Liver (tissue), 9 donors: Measurements from ENCODE around the gene OR6Q1. TPM values are rescaled to one million over a fixed set of nuclear protein-coding genes. Genes with fewer than 3 reads are reported as not detected.

Experiments
- DNase-seq: peaks from one replicate; pipeline ENCODE4 v3.0.0-alpha.2; 2017; ENCODE audit warnings: low spot score
- H3K27ac ChIP-seq, 2 donors: one replicate each; pipeline ENCODE4 v1.7.0; 2013; ENCODE audit warnings: inconsistent platforms in 2 of 2, low read length in 2 of 2, control low read depth in 1 of 2, low read depth in 1 of 2, mild to moderate bottlenecking in 1 of 2
- H3K27me3 ChIP-seq, 4 donors: one replicate each; pipeline versions ENCODE4 v1.6.1 to v1.7.0; 2013; ENCODE audit warnings: low read length in 3 of 4, inconsistent platforms in 1 of 4, mild to moderate bottlenecking in 1 of 4, moderate library complexity in 1 of 4; ENCODE audit not compliant: control insufficient read depth in 4 of 4, insufficient read depth in 4 of 4
- H3K36me3 ChIP-seq, 4 donors: one replicate each; pipeline versions ENCODE4 v1.6.1 to v1.7.0; 2013; ENCODE audit warnings: low read length in 3 of 4, mild to moderate bottlenecking in 3 of 4, low read depth in 1 of 4, moderate library complexity in 1 of 4; ENCODE audit not compliant: control insufficient read depth in 4 of 4, insufficient read depth in 3 of 4
- H3K4me1 ChIP-seq, 4 donors: one replicate each; pipeline versions ENCODE4 v1.6.1 to v1.7.0; 2013; ENCODE audit warnings: low read length in 3 of 4, mild to moderate bottlenecking in 3 of 4, moderate library complexity in 1 of 4; ENCODE audit not compliant: control insufficient read depth in 4 of 4, insufficient read depth in 4 of 4
- H3K4me3 ChIP-seq, 3 donors: one replicate each; pipeline versions ENCODE4 v1.6.1 to v1.7.0; 2013; ENCODE audit warnings: low read length in 3 of 3, control low read depth in 1 of 3, low read depth in 1 of 3, mild to moderate bottlenecking in 1 of 3
- H3K9ac ChIP-seq, 2 donors: one replicate each; pipeline ENCODE4 v1.7.0; 2013; ENCODE audit warnings: low read length in 2 of 2, mild to moderate bottlenecking in 2 of 2, moderate library complexity in 2 of 2, control low read depth in 1 of 2, low read depth in 1 of 2
- H3K9me3 ChIP-seq, 4 donors: one replicate each; pipeline versions ENCODE4 v1.6.1 to v1.7.0; 2013; ENCODE audit warnings: low read length in 3 of 4; ENCODE audit not compliant: control insufficient read depth in 4 of 4
- EGR1 ChIP-seq, 2 donors: IDR thresholded peaks; 2 replicates each; pipeline ENCODE4 v1.6.1; 2016 to 2018; ENCODE audit warnings: antibody characterized with exemption in 2 of 2, low read depth in 2 of 2
- FOXA1 ChIP-seq: IDR thresholded peaks from 2 replicates; pipeline ENCODE4 v1.6.1; 2016; ENCODE audit warnings: antibody characterized with exemption
- FOXA2 ChIP-seq: IDR thresholded peaks from 2 replicates; pipeline ENCODE4 v1.6.1; 2016; ENCODE audit warnings: antibody characterized with exemption
- GABPA ChIP-seq, 2 donors: IDR thresholded peaks in 1 of 2; conservative IDR thresholded peaks in 1 of 2; 2 replicates each; pipeline ENCODE4 v1.6.1; 2016; ENCODE audit warnings: antibody characterized with exemption in 2 of 2, mild to moderate bottlenecking in 1 of 2, moderate library complexity in 1 of 2
- HNF4A ChIP-seq, 2 donors: conservative IDR thresholded peaks; 2 replicates each; pipeline ENCODE4 v1.6.1; 2016; ENCODE audit warnings: antibody characterized with exemption in 2 of 2, mild to moderate bottlenecking in 2 of 2
- HNF4G ChIP-seq: IDR thresholded peaks from 2 replicates; pipeline ENCODE4 v1.6.1; 2016; ENCODE audit warnings: antibody characterized with exemption
- JUND ChIP-seq, 2 donors: IDR thresholded peaks; 2 replicates each; pipeline ENCODE4 v1.6.1; 2016; ENCODE audit warnings: antibody characterized with exemption in 2 of 2
- NR2F2 ChIP-seq: IDR thresholded peaks from 2 replicates; pipeline ENCODE4 v1.6.1; 2016; ENCODE audit warnings: antibody characterized with exemption
- RXRA ChIP-seq, 2 donors: IDR thresholded peaks; 2 replicates each; pipeline ENCODE4 v1.6.1; 2017 to 2018; ENCODE audit warnings: antibody characterized with exemption in 2 of 2, mild to moderate bottlenecking in 1 of 2
- SP1 ChIP-seq: IDR thresholded peaks from 2 replicates; pipeline ENCODE4 v1.6.1; 2018; ENCODE audit warnings: antibody characterized with exemption, mild to moderate bottlenecking
- TAF1 ChIP-seq: conservative IDR thresholded peaks from 2 replicates; pipeline ENCODE4 v1.6.1; 2016; ENCODE audit warnings: antibody characterized with exemption, mild to moderate bottlenecking
- YY1 ChIP-seq: IDR thresholded peaks from 2 replicates; pipeline ENCODE4 v1.6.1; 2016; ENCODE audit warnings: antibody characterized with exemption, mild to moderate bottlenecking
- WGBS: extraction: QIAGEN DNeasy Blood & Tissue Kit; methylation state at CpG from one replicate; pipeline ENCODE4 v1.1.7; 2013; 5-methylcytosine and 5-hydroxymethylcytosine counted together
- polyA plus RNA-seq, 2 donors: library from polyadenylated mRNA; stranded (reverse) in 1 of 2; unstranded in 1 of 2; fragments of 200-250 nt in 1 of 2; fragments of >200 nt in 1 of 2; fragmentation: Nextera tagmentation in 1 of 2; extraction: Ambion mirVana in 1 of 2; gene quantifications; one replicate each; pipeline versions ENCODE4 v1.2.1 to v1.2.3, GENCODE V29; 2013 to 2015
- total RNA-seq, 2 donors: library from RNA; depleted of rRNA; stranded (reverse); fragments of >200 nt; gene quantifications; one replicate each; pipeline ENCODE4 v1.2.3, GENCODE V29; 2014
- TF ChIP-seq, protein P1 (sequence below): IDR thresholded peaks from 2 replicates; pipeline ENCODE4 v1.6.1; 2016; ENCODE audit warnings: antibody characterized with exemption
- TF ChIP-seq, protein P2 (sequence below): fragments of 150-350 bp; IDR thresholded peaks from 2 replicates; pipeline ENCODE4 v1.5.1; 2017; ENCODE audit warnings: improper control_type of control experiment, low read depth, low read length; ENCODE audit not compliant: missing input control
- TF ChIP-seq, protein P3 (sequence below): IDR thresholded peaks from 2 replicates; pipeline ENCODE4 v1.6.1; 2016; ENCODE audit warnings: antibody characterized with exemption, mild to moderate bottlenecking
- TF ChIP-seq, protein P4 (sequence below): IDR thresholded peaks from 2 replicates; pipeline ENCODE4 v1.6.1; 2016; ENCODE audit warnings: antibody characterized with exemption
- donor health status: healthy.
- donor health status: healthy.
- donor health status: healthy.
- donor health status: healthy.
- donor health status: healthy.

The OR6Q1 gene
- total and polyA plus RNA-seq, 4 donors: not detected

DNA sequence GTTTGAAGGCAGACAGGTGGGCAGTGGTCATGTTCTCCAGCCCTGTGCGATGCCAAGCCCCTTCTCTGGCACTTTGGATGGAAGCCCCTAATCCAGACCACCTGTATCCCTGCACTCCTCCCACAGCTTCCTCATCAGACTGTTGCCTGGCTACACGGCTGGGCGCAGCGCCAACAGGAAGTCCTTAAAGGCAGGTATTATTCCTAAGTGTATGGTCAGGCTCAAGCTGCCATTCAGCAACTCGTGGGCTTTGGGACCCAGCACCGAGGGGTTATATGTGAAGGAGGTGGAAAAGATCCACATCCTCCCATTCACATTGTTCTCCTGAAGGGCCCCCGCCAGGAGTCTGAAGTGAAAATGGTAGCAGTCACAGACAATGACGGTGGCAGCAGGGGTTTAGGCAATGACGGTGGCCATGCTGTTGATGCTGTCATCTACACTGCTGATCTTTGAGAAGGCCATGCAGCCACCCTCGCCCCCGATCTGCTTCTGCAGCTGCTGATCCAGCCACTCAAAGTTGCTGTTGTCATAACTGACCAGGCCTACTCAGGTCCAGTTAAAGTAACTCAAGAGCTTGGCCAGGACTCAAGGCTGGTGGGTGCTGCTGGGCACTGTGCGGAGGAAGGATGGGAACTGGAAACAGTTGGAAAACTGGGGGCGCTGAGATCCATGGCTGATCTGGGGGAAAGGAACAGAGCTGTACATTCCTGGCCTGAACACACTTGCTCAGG is 27.7 kb downstream of the OR6Q1 start:
- H3K27me3 ChIP-seq: no peaks in the 10 kb centered on the region
- WGBS: 69% methylated on average over 13 of the region's 13 CpGs
- TF ChIP-seq HNF4G (no peak), GABPA (IDR thresholded peaks at IDR 0.05 in 1 of 2, conservative IDR thresholded peaks at IDR 0.05 in 1 of 2) (no peak), TAF1 (no peak), HNF4A (conservative IDR thresholded peaks at IDR 0.05) (no peak), FOXA1 (no peak), JUND (IDR thresholded peaks at IDR 0.05) (no peak), SP1 (no peak), EGR1 (IDR thresholded peaks at IDR 0.05; ENCODE audit: low read depth in 2 of 2) (no peak), YY1 (no peak), NR2F2 (no peak), FOXA2 (no peak)
- TF ChIP-seq, protein P1, sequence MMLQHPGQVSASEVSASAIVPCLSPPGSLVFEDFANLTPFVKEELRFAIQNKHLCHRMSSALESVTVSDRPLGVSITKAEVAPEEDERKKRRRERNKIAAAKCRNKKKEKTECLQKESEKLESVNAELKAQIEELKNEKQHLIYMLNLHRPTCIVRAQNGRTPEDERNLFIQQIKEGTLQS: no peak
- TF ChIP-seq, protein P2, sequence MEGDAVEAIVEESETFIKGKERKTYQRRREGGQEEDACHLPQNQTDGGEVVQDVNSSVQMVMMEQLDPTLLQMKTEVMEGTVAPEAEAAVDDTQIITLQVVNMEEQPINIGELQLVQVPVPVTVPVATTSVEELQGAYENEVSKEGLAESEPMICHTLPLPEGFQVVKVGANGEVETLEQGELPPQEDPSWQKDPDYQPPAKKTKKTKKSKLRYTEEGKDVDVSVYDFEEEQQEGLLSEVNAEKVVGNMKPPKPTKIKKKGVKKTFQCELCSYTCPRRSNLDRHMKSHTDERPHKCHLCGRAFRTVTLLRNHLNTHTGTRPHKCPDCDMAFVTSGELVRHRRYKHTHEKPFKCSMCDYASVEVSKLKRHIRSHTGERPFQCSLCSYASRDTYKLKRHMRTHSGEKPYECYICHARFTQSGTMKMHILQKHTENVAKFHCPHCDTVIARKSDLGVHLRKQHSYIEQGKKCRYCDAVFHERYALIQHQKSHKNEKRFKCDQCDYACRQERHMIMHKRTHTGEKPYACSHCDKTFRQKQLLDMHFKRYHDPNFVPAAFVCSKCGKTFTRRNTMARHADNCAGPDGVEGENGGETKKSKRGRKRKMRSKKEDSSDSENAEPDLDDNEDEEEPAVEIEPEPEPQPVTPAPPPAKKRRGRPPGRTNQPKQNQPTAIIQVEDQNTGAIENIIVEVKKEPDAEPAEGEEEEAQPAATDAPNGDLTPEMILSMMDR: no peak
- TF ChIP-seq, protein P3, sequence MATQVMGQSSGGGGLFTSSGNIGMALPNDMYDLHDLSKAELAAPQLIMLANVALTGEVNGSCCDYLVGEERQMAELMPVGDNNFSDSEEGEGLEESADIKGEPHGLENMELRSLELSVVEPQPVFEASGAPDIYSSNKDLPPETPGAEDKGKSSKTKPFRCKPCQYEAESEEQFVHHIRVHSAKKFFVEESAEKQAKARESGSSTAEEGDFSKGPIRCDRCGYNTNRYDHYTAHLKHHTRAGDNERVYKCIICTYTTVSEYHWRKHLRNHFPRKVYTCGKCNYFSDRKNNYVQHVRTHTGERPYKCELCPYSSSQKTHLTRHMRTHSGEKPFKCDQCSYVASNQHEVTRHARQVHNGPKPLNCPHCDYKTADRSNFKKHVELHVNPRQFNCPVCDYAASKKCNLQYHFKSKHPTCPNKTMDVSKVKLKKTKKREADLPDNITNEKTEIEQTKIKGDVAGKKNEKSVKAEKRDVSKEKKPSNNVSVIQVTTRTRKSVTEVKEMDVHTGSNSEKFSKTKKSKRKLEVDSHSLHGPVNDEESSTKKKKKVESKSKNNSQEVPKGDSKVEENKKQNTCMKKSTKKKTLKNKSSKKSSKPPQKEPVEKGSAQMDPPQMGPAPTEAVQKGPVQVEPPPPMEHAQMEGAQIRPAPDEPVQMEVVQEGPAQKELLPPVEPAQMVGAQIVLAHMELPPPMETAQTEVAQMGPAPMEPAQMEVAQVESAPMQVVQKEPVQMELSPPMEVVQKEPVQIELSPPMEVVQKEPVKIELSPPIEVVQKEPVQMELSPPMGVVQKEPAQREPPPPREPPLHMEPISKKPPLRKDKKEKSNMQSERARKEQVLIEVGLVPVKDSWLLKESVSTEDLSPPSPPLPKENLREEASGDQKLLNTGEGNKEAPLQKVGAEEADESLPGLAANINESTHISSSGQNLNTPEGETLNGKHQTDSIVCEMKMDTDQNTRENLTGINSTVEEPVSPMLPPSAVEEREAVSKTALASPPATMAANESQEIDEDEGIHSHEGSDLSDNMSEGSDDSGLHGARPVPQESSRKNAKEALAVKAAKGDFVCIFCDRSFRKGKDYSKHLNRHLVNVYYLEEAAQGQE: no peak
- DNase-seq: no peak
- peak overlapping the region; percentile 6 to 10 for H3K27ac ChIP-seq
- H3K36me3 ChIP-seq: no peaks in the 10 kb centered on the region
- H3K9me3 ChIP-seq: no peaks in the 10 kb centered on the region
- H3K9ac ChIP-seq: no peak overlapping the region
- H3K4me1 ChIP-seq: no peaks in the 10 kb centered on the region
- no peak overlapping the region for H3K4me3 ChIP-seq

DNA sequence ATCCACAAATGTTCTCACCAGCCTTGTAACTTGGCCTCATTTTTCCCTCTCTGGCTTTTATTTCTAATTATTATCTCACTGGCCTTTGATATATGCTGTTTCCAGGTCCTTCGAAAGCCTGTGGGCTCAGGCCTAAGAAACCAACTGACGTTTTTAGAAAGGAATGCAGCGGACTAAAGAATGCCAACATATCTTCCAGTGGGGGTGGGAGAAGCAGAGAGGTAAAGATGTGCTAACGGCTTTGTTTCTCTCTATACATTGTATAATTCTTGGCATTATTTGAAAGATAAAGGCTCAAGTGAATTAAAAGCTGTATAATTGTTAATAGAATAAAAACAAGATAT is 28.2 kb downstream of the OR6Q1 start:
- no peak overlapping the region for H3K4me3 ChIP-seq
- no peak for DNase-seq
- no peaks in the 10 kb centered on the region for H3K36me3 ChIP-seq
- H3K9me3 ChIP-seq: no peaks in the 10 kb centered on the region
- peak overlapping the region; percentile 6 to 10 for H3K27ac ChIP-seq
- no peaks in the 10 kb centered on the region for H3K4me1 ChIP-seq
- no peak overlapping the region for H3K9ac ChIP-seq
- 58% methylated on average over 4 of the region's 4 CpGs for WGBS
- TF ChIP-seq, protein P4, sequence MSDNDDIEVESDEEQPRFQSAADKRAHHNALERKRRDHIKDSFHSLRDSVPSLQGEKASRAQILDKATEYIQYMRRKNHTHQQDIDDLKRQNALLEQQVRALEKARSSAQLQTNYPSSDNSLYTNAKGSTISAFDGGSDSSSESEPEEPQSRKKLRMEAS: no peak
- no peak for TF ChIP-seq FOXA2
- TF ChIP-seq RXRA (IDR thresholded peaks at IDR 0.05): no peak
- no peak for TF ChIP-seq HNF4A (conservative IDR thresholded peaks at IDR 0.05)
- H3K27me3 ChIP-seq: no peaks in the 10 kb centered on the region
